ENCODE data around the gene COTL1. TPM values are rescaled to one million over a fixed set of nuclear protein-coding genes. Genes with fewer than 3 reads are reported as not detected.

Gene COTL1
- total RNA-seq, 4 donors from 2014 or later = 7.9 to 12.9 (median 10.3) TPM

DNA sequence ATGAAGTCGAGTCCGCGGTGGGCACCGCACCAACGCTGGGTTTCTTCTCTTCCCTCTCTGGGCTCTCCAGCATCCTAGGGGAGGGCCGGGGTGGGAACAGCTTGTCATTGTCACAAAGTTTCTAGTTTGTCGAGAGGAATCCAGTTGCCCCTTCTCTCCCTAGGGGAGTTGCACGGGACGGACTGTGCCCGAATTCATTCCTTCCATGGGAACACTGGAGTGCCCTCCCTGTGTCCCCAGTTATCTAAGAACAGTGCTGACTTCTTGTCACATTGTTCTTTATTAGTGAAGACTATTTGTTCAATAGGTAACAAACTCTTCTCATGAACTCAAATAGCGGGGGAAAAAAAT lies 31.6 kb upstream of the COTL1 start:
- no peak for TF ChIP-seq POLR2A (IDR thresholded peaks at IDR 0.05)
- no peak for TF ChIP-seq EP300 (IDR thresholded peaks at IDR 0.05)
- TF ChIP-seq POLR2AphosphoS5 (IDR thresholded peaks at IDR 0.05) = no peak
- no peak for TF ChIP-seq CTCF (IDR thresholded peaks at IDR 0.05)
- no peak for DNase-seq (ENCODE audit: low spot score in 2 of 2)
- peaks cover 25% of the 10 kb centered on the region for H3K4me1 ChIP-seq
- 63% methylated on average over 7 of the region's 11 CpGs for WGBS
- H3K36me3 ChIP-seq = peaks cover 23% of the 10 kb centered on the region
- H3K27ac ChIP-seq = peak overlapping the region; percentile 92
- H3K27me3 ChIP-seq = no peaks in the 10 kb centered on the region
- peak overlapping the region; percentile 94 for H3K4me3 ChIP-seq
- H3K9me3 ChIP-seq = no peaks in the 10 kb centered on the region

DNA sequence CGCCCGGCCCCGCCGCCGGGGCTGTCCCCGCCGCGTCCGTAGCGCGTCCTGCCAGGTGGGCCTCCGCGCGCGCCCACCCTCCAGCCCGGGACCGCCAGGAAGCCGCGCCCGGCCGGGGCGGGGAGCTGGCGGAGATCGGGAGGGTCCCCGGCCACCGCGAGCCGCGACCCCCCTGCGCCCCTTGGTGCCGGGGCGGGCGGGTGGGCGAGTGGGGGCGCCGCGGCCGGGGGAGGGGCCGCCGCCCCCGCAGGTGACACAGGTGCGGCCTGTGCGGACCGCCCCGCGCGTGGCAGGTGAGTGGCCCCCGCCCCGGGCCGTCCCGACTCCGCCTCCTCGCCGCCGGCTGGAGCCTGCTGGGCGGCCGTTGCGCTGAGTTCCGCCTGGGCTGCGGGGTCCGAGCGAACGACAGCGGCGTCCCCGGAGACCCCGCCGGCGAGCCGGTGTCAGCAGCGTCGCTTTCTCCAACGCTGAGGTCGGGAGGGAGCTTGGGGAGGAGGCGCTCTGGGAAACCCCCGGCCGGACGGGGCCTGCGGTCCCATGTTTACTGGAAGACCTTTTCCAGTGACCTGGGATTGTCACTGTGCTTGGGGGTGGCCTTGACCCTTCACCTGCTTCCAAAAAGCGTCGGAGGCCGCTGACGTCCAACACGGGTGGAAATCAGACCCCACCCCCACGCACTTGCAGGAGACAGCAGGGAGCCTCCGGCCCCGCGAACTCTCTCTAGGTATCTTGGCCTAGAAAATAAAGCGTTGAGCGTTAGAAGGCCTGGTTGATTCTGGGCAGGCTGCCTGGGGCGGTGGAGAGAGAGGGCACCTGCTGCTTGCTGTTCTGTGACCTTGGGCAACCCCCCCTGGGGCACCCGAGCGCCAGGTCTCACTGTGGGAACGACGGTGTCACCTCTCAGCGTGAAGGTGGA lies 31.0 kb upstream of the COTL1 start:
- H3K4me1 ChIP-seq = peaks cover 26% of the 10 kb centered on the region
- TF ChIP-seq POLR2A (IDR thresholded peaks at IDR 0.05) (peak in 1 of 2 donors; percentile 12), POLR2AphosphoS5 (IDR thresholded peaks at IDR 0.05) (no peak), EP300 (IDR thresholded peaks at IDR 0.05) (no peak), CTCF (IDR thresholded peaks at IDR 0.05) (no peak)
- WGBS = 18% methylated on average over 15 of the region's 96 CpGs
- peak overlapping the region; percentile 94 for H3K4me3 ChIP-seq
- DNase-seq (ENCODE audit: low spot score in 2 of 2) = peak in 1 of 2 donors; percentile 76
- H3K36me3 ChIP-seq = peaks cover 23% of the 10 kb centered on the region
- H3K27me3 ChIP-seq = no peaks in the 10 kb centered on the region
- H3K9me3 ChIP-seq = no peaks in the 10 kb centered on the region
- H3K27ac ChIP-seq = peak overlapping the region; percentile 92

- no peaks in the 10 kb centered on the region for H3K9me3 ChIP-seq
- H3K4me1 ChIP-seq = peaks cover 34% of the 10 kb centered on the region
- 11% methylated on average over 32 of the region's 77 CpGs for WGBS
- H3K36me3 ChIP-seq = peaks cover 15% of the 10 kb centered on the region
- no peaks in the 10 kb centered on the region for H3K27me3 ChIP-seq
- peak in 1 of 2 donors; percentile 84 for DNase-seq (ENCODE audit: low spot score in 2 of 2)
- peak within 1 kb of the TSS; percentile 92 for H3K27ac ChIP-seq
- TF ChIP-seq POLR2A (IDR thresholded peaks at IDR 0.05) (peak in 1 of 2 donors; percentile 37), EP300 (IDR thresholded peaks at IDR 0.05) (no peak)
- peak within 1 kb of the TSS; percentile 94 for H3K4me3 ChIP-seq
Measured at GRCh38 chr16:84647828-84648594, 30.1 kb upstream of the COTL1 start, which contains the start of gene KLHL36. KLHL36 (plus strand) TSS chr16:84648511; CDS start chr16:84650868, 2,357 bp downstream.

DNA sequence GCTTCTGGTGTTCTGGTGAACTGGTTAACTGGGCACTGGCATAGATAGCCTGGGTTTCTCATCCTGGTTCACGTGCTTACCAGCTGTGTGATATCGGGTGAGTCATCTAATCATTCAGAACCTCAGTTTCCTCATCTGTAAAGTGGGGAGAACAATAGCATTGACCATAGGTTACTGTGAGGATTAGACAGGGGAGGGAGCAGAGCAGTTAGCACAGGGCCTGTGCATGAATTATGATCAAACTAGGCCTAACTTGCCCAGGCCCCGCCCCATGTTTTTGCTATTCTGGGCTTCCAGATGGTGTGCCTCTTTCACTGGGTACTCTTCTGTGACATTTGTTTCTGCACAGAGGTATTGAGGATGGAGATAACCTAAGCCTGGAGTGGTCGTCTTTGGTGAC lies 25.8 kb upstream of the COTL1 start:
- no peak for TF ChIP-seq CTCF (IDR thresholded peaks at IDR 0.05)
- no peak for TF ChIP-seq POLR2AphosphoS5 (IDR thresholded peaks at IDR 0.05)
- no peak for TF ChIP-seq POLR2A (IDR thresholded peaks at IDR 0.05)
- TF ChIP-seq EP300 (IDR thresholded peaks at IDR 0.05) = no peak
- Histone ChIP-seq H3K4me1 (peaks cover 37% of the 10 kb centered on the region), H3K27ac (no peak overlapping the region), H3K36me3 (no peaks in the 10 kb centered on the region), H3K4me3 (no peak overlapping the region), H3K9me3 (no peaks in the 10 kb centered on the region), H3K27me3 (no peaks in the 10 kb centered on the region)
- WGBS = 43% methylated on average over 4 of the region's 4 CpGs
- no peak for DNase-seq (ENCODE audit: low spot score in 2 of 2)

- no peaks in the 10 kb centered on the region for H3K36me3 ChIP-seq
- peak in 1 of 2 donors; percentile 83 for DNase-seq (ENCODE audit: low spot score in 2 of 2)
- 33% methylated on average over 8 of the region's 8 CpGs for WGBS
- H3K4me1 ChIP-seq = peaks cover 37% of the 10 kb centered on the region
- TF ChIP-seq POLR2AphosphoS5 (IDR thresholded peaks at IDR 0.05) (no peak), EP300 (IDR thresholded peaks at IDR 0.05) (no peak), CTCF (IDR thresholded peaks at IDR 0.05) (no peak), POLR2A (IDR thresholded peaks at IDR 0.05) (no peak)
- H3K4me3 ChIP-seq = no peak overlapping the region
- no peaks in the 10 kb centered on the region for H3K9me3 ChIP-seq
- no peaks in the 10 kb centered on the region for H3K27me3 ChIP-seq
- no peak overlapping the region for H3K27ac ChIP-seq
Measured at GRCh38 chr16:84643180-84643583, 25.3 kb upstream of the COTL1 start.
